Measurements from ENCODE around the gene MTM1.

The MTM1 gene

DNA sequence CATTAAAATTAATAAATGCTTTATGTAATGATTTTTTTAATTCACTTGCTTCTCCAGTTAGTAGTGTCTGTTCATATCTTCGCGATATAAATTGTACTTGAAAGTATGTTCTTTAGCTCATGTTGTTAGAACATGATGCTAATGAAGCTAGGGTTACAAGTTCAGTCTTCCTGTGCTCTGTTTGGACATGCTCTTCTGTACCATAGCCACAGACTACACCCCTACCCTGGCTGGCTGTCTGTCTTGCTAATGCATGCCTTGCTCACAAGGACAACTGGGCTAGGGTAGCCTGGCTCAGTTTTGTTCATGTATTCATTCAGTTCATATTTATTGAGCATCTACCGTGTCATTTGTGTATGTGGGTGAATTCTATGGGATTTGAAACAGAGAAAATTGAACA, 74.0 kb downstream of the MTM1 start:
- no peak for DNase-seq (ENCODE audit: low spot score)
- no peak for TF ChIP-seq CTCF (IDR thresholded peaks at IDR 0.05; ENCODE audit: borderline replicate concordance, control extremely low read depth, extremely low read depth, insufficient read depth, missing control alignments)
- in situ Hi-C loops (cut with MboI; ENCODE audit: low sequenced_read_pairs, unreplicated experiment), result no loop called here

DNA sequence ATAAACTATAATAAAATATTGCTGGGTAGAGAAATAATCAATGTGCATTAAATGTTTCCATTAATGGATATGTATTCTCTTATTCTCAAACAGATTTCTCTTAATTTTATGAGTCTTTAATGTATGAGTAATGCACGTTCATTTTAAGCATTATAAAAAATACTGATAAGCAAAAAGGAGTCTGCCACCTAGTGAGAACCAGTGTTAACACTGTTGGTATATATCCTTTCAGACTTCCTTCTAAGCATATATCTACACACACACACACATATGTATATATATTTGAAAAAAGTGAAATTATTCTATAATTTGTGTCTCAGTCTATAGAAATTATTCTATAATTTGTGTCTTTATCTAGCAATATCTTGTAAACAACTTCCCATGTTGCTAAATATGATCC, 74.8 kb downstream of the MTM1 start:
- DNase-seq (ENCODE audit: low spot score), result no peak
- TF ChIP-seq CTCF (IDR thresholded peaks at IDR 0.05; ENCODE audit: borderline replicate concordance, control extremely low read depth, extremely low read depth, insufficient read depth, missing control alignments), result no peak
- in situ Hi-C loops (cut with MboI; ENCODE audit: low sequenced_read_pairs, unreplicated experiment), result no loop called here

DNA sequence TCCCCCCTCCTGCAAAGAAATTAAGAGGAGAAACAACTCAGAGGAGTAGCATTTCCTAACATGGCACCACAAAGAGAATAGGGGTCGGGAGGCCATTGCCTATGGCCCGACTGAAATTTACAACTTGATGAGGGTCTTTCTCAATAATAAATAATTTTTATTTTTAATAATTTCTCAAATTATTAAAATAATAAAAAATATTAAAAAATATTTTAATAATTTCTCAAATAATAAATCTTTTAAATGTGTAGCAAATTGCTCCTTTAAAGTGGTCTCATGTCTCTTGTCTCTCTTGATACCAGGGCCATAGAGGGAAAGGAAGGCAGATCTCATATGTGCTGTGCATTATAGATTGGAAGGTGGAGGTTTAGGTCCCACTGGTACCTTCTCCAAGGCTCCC, 75.5 kb downstream of the MTM1 start:
- in situ Hi-C loops (cut with MboI; ENCODE audit: low sequenced_read_pairs, unreplicated experiment), result no loop called here

DNA sequence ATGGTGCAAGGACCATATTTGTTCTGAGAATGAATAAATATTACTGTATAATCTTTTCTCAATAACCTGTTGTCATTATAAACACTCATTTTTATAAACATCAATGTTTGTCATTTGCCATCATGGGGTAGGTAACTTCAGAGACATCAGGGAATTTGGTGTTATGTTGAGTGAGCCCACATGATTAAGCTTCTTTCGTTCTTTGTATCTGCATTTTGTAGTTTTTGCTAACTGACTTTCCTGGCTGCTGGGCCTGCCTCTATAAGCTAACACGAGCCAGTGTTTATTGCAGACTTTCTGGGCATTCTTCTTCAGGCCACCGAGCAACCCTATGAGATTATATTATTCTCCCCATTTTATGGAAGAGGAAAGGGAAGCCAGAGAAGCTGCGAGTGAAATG, 76.0 kb downstream of the MTM1 start:
- no peak for DNase-seq (ENCODE audit: low spot score)
- TF ChIP-seq CTCF (IDR thresholded peaks at IDR 0.05; ENCODE audit: borderline replicate concordance, control extremely low read depth, extremely low read depth, insufficient read depth, missing control alignments), result no peak
- in situ Hi-C loops (cut with MboI; ENCODE audit: low sequenced_read_pairs, unreplicated experiment), result no loop called here

More for the DNA sequence above, 75.5 kb downstream of the MTM1 start:
- DNase-seq (ENCODE audit: low spot score), result no peak
- TF ChIP-seq CTCF (IDR thresholded peaks at IDR 0.05; ENCODE audit: borderline replicate concordance, control extremely low read depth, extremely low read depth, insufficient read depth, missing control alignments), result no peak

DNA sequence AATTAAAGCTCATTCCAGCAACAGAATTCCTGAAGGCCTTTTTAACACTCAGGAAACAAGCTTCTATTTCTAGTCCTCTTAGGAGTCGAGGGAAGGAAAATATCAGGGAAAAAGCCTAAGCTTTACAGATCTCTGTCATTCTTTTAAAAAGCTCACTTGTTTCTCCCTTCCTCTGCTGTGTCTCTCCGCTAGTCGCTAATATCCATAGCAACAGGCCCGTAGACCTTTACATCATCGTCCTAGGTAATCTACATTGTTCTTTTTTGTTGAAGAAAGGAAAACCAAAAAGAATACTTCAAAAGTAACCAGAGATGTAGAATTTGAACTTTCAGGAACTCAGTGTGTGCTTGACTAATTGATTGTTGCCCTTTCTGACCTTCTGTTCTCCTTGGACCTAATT, 78.9 kb downstream of the MTM1 start:
- no peak for TF ChIP-seq CTCF (IDR thresholded peaks at IDR 0.05; ENCODE audit: borderline replicate concordance, control extremely low read depth, extremely low read depth, insufficient read depth, missing control alignments)
- DNase-seq (ENCODE audit: low spot score), result no peak
- in situ Hi-C loops (cut with MboI; ENCODE audit: low sequenced_read_pairs, unreplicated experiment), result no loop called here

- DNase-seq (ENCODE audit: low spot score), result no peak
- in situ Hi-C loops (cut with MboI; ENCODE audit: low sequenced_read_pairs, unreplicated experiment), result no loop called here
- TF ChIP-seq CTCF (IDR thresholded peaks at IDR 0.05; ENCODE audit: borderline replicate concordance, control extremely low read depth, extremely low read depth, insufficient read depth, missing control alignments), result no peak
Observed at GRCh38 chrX:150648296-150648940, 80.0 kb downstream of the MTM1 start.
